Measurements from ENCODE around the gene ZBTB20.

ZBTB20 gene

GRCh38 chr3:115087512-115087911 lies 59.6 kb downstream of the ZBTB20 start:
- H3K27me3 Mint-ChIP-seq (ENCODE audit: low read depth) = no peaks in the 10 kb centered on the region
- DNase-seq (ENCODE audit: low spot score) = no peak
- H3K9me3 Mint-ChIP-seq = no peaks in the 10 kb centered on the region
- H3K27ac Mint-ChIP-seq = no peak overlapping the region
- H3K4me1 Mint-ChIP-seq (ENCODE audit: low read depth) = peaks cover 2% of the 10 kb centered on the region
- H3K36me3 Mint-ChIP-seq (ENCODE audit: low read depth) = no peaks in the 10 kb centered on the region
- H3K4me3 Mint-ChIP-seq = no peak overlapping the region

DNA sequence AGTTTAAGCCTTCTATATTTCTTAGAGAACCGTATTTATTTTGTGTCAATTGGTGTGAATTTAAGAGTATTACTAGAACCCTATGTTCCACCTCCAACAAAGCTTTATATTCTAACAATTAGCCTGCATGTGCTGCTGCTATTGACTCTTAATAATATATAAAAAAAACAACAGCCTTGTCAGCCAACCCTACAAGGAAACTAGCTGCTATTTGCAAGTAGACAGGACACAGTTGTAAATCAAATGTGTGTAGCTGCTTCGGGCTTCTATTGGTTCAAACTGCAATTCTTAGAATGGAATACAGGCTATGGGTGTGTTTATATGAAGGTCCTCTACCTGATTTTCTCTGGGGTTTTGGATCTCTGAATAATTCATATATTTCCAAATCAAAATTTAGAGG lies 60.7 kb downstream of the ZBTB20 start:
- Mint-ChIP-seq H3K9me3 (no peaks in the 10 kb centered on the region), H3K4me1 (ENCODE audit: low read depth) (peaks cover 1% of the 10 kb centered on the region), H3K27me3 (ENCODE audit: low read depth) (no peaks in the 10 kb centered on the region), H3K4me3 (no peak overlapping the region), H3K36me3 (ENCODE audit: low read depth) (no peaks in the 10 kb centered on the region), H3K27ac (no peak overlapping the region)
- DNase-seq (ENCODE audit: low spot score) = no peak

DNA sequence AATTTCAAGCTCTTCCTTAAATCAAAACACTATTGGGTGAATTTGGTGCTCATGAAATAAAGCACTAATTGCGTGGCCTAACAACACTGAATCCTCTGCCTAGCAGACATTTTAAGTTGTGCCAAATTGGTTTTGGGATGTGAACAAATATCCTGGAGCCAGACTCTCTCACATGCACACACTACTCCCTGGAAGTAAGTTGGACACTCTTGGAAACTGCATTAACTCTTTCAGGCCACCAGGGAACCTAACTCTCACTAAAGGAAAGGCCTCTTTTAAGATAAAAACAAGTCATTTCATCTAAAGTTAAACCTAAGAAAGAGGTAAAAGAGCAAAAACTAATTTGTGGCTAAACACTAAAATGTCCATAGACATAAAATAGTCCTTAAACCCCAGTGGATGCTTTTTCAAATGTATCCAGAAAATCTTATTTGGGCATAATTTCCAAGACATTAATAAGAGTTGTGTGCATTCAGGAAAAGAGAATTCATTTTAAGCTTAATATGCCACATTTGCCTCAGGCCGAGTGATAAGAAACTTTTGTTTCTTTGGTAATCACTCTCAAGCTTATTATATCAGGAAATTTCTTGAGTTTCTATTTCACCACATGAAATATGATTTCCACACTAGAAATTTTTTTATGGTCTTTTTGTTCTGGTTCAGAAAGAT lies 61.8 kb downstream of the ZBTB20 start:
- no peak for DNase-seq (ENCODE audit: low spot score)
- no peak overlapping the region for H3K27ac Mint-ChIP-seq
- no peaks in the 10 kb centered on the region for H3K9me3 Mint-ChIP-seq
- no peaks in the 10 kb centered on the region for H3K27me3 Mint-ChIP-seq (ENCODE audit: low read depth)
- H3K36me3 Mint-ChIP-seq (ENCODE audit: low read depth) = no peaks in the 10 kb centered on the region
- no peak overlapping the region for H3K4me3 Mint-ChIP-seq
- no peaks in the 10 kb centered on the region for H3K4me1 Mint-ChIP-seq (ENCODE audit: low read depth)

- Mint-ChIP-seq H3K27me3 (ENCODE audit: low read depth) (no peaks in the 10 kb centered on the region), H3K36me3 (ENCODE audit: low read depth) (no peaks in the 10 kb centered on the region), H3K27ac (no peak overlapping the region), H3K4me1 (ENCODE audit: low read depth) (no peaks in the 10 kb centered on the region), H3K9me3 (no peaks in the 10 kb centered on the region), H3K4me3 (no peak overlapping the region)
- DNase-seq (ENCODE audit: low spot score) = no peak
Measured at GRCh38 chr3:115084686-115085085, 62.4 kb downstream of the ZBTB20 start.

GRCh38 chr3:115082260-115082659 lies 64.8 kb downstream of the ZBTB20 start:
- Mint-ChIP-seq H3K27me3 (ENCODE audit: low read depth) (no peaks in the 10 kb centered on the region), H3K4me3 (no peak overlapping the region), H3K27ac (no peak overlapping the region), H3K4me1 (ENCODE audit: low read depth) (no peaks in the 10 kb centered on the region), H3K36me3 (ENCODE audit: low read depth) (no peaks in the 10 kb centered on the region), H3K9me3 (no peaks in the 10 kb centered on the region)
- DNase-seq (ENCODE audit: low spot score) = no peak

DNA sequence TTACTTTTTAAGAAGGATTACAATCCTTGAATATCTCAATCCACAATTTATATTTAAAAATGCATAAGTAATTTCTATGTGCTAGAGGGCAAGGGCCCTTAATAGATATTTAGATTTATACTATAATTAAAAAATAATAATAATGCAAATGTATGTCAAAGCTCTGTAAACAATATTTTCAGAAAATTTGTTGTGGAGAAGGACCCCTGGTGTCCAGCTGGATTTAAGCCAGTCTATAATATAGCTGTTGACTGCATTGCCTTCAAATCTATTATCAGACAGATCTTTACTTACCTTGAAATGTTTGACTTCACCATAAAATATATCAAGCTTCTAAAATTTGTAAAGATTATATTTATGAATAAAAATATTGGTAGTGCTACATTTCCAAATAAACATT lies 65.6 kb downstream of the ZBTB20 start:
- no peak for DNase-seq (ENCODE audit: low spot score)
- Mint-ChIP-seq H3K4me3 (no peak overlapping the region), H3K4me1 (ENCODE audit: low read depth) (no peaks in the 10 kb centered on the region), H3K36me3 (ENCODE audit: low read depth) (no peaks in the 10 kb centered on the region), H3K27ac (no peak overlapping the region), H3K27me3 (ENCODE audit: low read depth) (no peaks in the 10 kb centered on the region), H3K9me3 (no peaks in the 10 kb centered on the region)

GRCh38 chr3:115077501-115078250 lies 69.4 kb downstream of the ZBTB20 start:
- H3K27me3 Mint-ChIP-seq (ENCODE audit: low read depth) = no peaks in the 10 kb centered on the region
- no peak for DNase-seq (ENCODE audit: low spot score)
- H3K4me3 Mint-ChIP-seq = no peak overlapping the region
- no peaks in the 10 kb centered on the region for H3K9me3 Mint-ChIP-seq
- H3K27ac Mint-ChIP-seq = no peak overlapping the region
- H3K36me3 Mint-ChIP-seq (ENCODE audit: low read depth) = no peaks in the 10 kb centered on the region
- no peaks in the 10 kb centered on the region for H3K4me1 Mint-ChIP-seq (ENCODE audit: low read depth)

DNA sequence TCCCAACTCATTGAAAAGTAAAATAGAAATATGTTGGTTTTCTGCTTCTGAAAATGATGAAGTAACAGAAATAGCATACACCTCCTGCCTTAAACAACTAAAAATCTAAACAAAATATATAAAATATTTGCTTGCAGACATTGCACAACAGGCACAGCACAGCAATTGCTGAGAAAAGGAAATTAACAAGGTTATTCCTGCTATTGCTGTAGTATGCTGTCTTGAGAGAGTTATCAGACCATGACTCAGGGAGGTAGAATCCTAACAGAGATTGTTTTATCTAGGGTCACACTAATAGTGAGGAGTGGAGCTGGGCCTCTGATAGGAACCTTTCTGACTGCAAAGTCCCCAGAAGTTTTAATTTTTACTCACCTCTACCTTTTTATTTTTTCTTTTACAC lies 72.6 kb downstream of the ZBTB20 start:
- no peak overlapping the region for H3K27ac Mint-ChIP-seq
- H3K4me3 Mint-ChIP-seq = no peak overlapping the region
- H3K4me1 Mint-ChIP-seq (ENCODE audit: low read depth) = peaks cover 3% of the 10 kb centered on the region
- H3K36me3 Mint-ChIP-seq (ENCODE audit: low read depth) = no peaks in the 10 kb centered on the region
- no peak for DNase-seq (ENCODE audit: low spot score)
- no peaks in the 10 kb centered on the region for H3K9me3 Mint-ChIP-seq
- H3K27me3 Mint-ChIP-seq (ENCODE audit: low read depth) = no peaks in the 10 kb centered on the region

GRCh38 chr3:115072265-115073021 lies 74.6 kb downstream of the ZBTB20 start:
- H3K36me3 Mint-ChIP-seq (ENCODE audit: low read depth) = no peaks in the 10 kb centered on the region
- H3K27ac Mint-ChIP-seq = no peak overlapping the region
- no peak overlapping the region for H3K4me3 Mint-ChIP-seq
- H3K27me3 Mint-ChIP-seq (ENCODE audit: low read depth) = no peaks in the 10 kb centered on the region
- peaks cover 7% of the 10 kb centered on the region for H3K4me1 Mint-ChIP-seq (ENCODE audit: low read depth)
- DNase-seq (ENCODE audit: low spot score) = no peak
- no peaks in the 10 kb centered on the region for H3K9me3 Mint-ChIP-seq

DNA sequence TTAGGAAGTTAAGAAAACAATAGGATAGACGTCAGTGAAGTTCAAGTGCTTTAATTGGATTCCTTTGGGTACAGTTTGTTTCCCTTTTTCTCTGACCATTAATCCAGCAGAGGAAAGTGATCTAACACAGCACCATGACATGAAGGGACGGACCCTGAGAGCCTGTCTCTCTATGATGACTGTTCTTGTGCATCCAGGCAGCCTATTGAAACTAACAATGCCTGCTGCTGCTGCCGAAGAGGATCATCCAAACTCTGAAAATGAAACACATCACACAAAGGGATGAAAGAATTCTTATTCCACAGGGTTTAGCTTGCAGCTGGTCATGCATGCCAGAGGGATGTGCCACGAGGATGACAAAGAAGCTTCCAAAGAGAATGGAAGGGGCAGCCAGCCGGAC lies 75.5 kb downstream of the ZBTB20 start:
- H3K27me3 Mint-ChIP-seq (ENCODE audit: low read depth) = no peaks in the 10 kb centered on the region
- no peaks in the 10 kb centered on the region for H3K36me3 Mint-ChIP-seq (ENCODE audit: low read depth)
- no peaks in the 10 kb centered on the region for H3K9me3 Mint-ChIP-seq
- H3K27ac Mint-ChIP-seq = no peak overlapping the region
- peaks cover 7% of the 10 kb centered on the region for H3K4me1 Mint-ChIP-seq (ENCODE audit: low read depth)
- no peak overlapping the region for H3K4me3 Mint-ChIP-seq
- no peak for DNase-seq (ENCODE audit: low spot score)

GRCh38 chr3:115071166-115071565 lies 75.9 kb downstream of the ZBTB20 start:
- no peaks in the 10 kb centered on the region for H3K27me3 Mint-ChIP-seq (ENCODE audit: low read depth)
- H3K4me3 Mint-ChIP-seq = no peak overlapping the region
- no peak overlapping the region for H3K27ac Mint-ChIP-seq
- H3K36me3 Mint-ChIP-seq (ENCODE audit: low read depth) = no peaks in the 10 kb centered on the region
- peaks cover 7% of the 10 kb centered on the region for H3K4me1 Mint-ChIP-seq (ENCODE audit: low read depth)
- DNase-seq (ENCODE audit: low spot score) = no peak
- H3K9me3 Mint-ChIP-seq = no peaks in the 10 kb centered on the region

- no peak overlapping the region for H3K27ac Mint-ChIP-seq
Measured at GRCh38 chr3:115068799-115069198, 78.3 kb downstream of the ZBTB20 start.

DNA sequence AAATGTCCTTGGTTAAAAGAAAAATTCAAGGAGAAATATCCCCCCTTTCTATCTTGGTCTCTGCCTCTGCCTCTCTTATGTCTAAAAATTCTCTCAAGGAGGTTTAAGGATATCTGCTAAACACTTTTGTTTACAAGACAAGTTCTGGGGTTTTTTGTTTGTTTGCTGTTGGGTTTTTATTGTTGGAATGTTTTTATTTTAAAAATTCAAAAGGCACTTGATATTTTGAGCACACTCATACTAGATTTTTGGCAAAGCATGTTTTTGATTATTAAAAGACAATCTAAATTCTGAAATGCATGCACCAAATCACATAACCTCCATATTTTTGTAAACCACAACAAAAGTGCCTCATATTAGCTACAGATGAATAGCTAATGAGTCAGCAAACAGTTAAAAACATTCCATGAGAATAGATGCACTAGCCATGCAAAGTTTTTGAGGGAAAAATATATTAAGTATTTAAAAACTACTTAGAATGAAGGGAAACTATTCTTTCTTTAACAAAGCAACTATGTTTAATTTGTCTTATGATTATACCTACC lies 84.6 kb downstream of the ZBTB20 start:
- H3K27me3 Mint-ChIP-seq (ENCODE audit: low read depth) = no peaks in the 10 kb centered on the region
- no peaks in the 10 kb centered on the region for H3K9me3 Mint-ChIP-seq
- H3K36me3 Mint-ChIP-seq (ENCODE audit: low read depth) = no peaks in the 10 kb centered on the region

More at GRCh38 chr3:115068799-115069198, 78.3 kb downstream of the ZBTB20 start:
- no peak for DNase-seq (ENCODE audit: low spot score)
- Mint-ChIP-seq H3K4me1 (ENCODE audit: low read depth) (peaks cover 7% of the 10 kb centered on the region), H3K36me3 (ENCODE audit: low read depth) (no peaks in the 10 kb centered on the region), H3K9me3 (no peaks in the 10 kb centered on the region), H3K27me3 (ENCODE audit: low read depth) (no peaks in the 10 kb centered on the region), H3K4me3 (no peak overlapping the region)

GRCh38 chr3:115062009-115062408 lies 85.1 kb downstream of the ZBTB20 start:
- H3K4me3 Mint-ChIP-seq = no peak overlapping the region
- no peaks in the 10 kb centered on the region for H3K36me3 Mint-ChIP-seq (ENCODE audit: low read depth)
- H3K4me1 Mint-ChIP-seq (ENCODE audit: low read depth) = no peaks in the 10 kb centered on the region
- H3K27me3 Mint-ChIP-seq (ENCODE audit: low read depth) = no peaks in the 10 kb centered on the region
- no peaks in the 10 kb centered on the region for H3K9me3 Mint-ChIP-seq
- DNase-seq (ENCODE audit: low spot score) = no peak
- H3K27ac Mint-ChIP-seq = no peak overlapping the region

More for the DNA sequence above, 84.6 kb downstream of the ZBTB20 start:
- H3K4me3 Mint-ChIP-seq = no peak overlapping the region
- no peak overlapping the region for H3K27ac Mint-ChIP-seq
- no peak for DNase-seq (ENCODE audit: low spot score)
- H3K4me1 Mint-ChIP-seq (ENCODE audit: low read depth) = no peaks in the 10 kb centered on the region

All from T-helper 2 cell treated with Interferon-gamma antibody and Interleukin-4, amounts not matched to agents 5 μg/mL and 100 μg/mL, for 36 hours (primary cell).